ENCODE data around the gene PRKCE. TPM values are rescaled to one million over a fixed set of nuclear protein-coding genes. Genes with fewer than 3 reads are reported as not detected.

The PRKCE gene
- total RNA-seq, 1 donor from 2014 or later: 39.6 TPM

DNA sequence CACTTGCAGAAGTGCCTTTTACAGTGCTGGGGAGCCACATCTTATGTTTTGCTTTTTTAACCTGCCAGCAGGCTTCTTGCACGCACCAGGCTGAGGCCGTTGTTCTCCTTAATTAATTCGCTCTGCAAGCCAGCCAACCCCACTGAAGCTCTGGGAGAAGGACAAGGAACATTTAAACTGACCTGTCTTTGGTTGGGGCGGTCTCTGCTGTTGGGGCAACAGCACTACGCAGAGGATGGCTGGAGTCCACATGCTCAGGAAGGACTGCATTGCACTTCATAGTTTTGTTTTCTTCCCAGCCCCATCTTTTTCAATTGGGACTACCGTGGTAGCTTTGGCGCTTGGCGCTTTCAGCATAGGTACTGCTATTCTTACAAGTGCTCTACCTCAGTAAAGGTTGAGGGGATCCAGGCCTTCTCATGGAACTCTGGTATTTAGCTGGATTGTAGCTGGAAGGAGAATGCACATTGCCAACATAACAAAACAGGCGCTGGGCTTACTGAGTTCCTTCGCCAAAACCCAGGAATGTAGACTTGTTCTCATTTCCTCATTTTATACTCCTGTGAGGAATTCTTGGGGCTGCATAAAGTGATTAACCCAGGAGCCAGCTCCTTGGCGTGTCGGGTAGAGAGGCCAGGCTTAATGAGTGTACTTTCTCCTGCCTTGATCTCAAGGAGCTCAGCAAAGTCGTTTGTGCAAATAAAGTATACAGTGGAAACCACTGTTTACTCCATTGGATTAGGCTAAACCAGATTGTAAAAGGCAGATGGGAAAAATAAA, 146.2 kb downstream of the PRKCE start:
- DNase-seq (ENCODE audit: extremely low read depth, low read depth, low spot score): no peak

DNA sequence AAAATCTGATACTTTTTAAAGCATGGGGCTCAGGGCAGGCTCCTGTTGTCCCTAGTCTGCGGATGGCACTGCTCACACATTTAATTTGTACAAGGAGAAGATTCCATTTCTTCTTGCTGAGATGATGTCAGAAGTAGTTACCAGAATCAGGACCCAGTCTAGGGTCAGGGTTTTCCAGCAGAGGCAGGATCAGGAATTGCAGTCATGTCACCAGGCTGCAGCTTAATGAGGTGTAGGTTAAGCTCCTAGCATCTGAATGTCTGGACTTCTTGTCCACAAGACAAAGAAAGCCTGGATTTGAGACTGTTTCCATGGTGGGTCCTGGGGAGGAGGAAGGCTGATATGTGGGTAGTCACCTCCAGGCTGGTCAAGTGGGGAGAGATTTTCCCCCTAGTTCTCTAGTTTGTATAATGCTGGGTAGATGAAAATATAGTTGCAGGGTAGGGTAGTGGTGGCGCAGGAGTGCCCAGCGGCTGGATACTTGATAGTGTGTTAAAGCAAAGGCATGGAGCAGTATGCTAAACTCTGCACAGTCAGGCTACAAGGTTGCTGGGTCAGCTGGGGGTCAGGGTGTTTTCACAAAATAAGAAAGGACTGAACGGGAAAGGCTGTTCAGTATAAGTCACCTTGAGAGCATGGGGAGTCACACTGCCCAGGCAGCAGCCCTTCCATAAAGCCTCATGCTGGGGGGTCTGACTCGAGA, 148.4 kb downstream of the PRKCE start:
- no peak for DNase-seq (ENCODE audit: extremely low read depth, low read depth, low spot score)

GRCh38 chr2:45802499-45803138, 151.1 kb downstream of the PRKCE start:
- no peak for DNase-seq (ENCODE audit: extremely low read depth, low read depth, low spot score)

GRCh38 chr2:45804987-45805755, 153.7 kb downstream of the PRKCE start:
- DNase-seq (ENCODE audit: extremely low read depth, low read depth, low spot score): no peak

DNA sequence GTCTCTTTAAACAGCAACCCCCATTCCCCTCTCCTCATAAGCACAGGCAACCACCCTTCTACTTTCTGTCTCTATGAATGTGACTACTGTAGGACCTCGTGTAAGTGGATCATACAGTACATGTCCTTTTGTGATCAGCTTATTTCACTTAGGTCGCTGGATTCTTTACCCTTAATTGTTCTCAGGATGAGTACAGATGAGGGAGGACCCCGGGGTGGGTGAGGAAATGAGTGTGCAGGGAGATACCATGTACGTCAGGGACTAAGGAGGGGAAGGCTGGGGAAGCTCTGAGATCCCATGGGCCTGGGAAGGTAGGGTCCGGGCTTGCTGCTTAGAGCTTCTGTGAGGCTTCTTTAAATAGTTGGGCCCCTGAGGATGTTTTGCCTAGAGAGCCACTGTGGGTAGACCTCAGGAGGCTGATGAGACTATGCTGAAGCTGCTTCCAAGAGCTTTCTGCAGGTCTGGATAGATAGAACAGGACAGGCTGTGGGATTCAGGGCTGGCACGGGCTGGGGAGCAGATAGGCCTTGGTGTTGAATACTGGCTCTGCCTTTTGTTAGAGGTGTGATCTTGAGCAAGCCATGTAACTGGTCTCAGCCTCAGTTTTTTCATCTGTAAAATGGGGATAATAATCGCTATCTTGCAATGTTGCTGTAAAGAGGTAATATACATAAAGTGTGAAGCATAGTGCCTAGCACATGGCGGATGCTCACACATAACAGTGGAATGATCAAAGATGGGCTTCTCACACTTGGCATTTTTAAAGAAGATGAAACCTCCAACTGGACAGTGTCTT, 155.3 kb downstream of the PRKCE start:
- DNase-seq (ENCODE audit: extremely low read depth, low read depth, low spot score): no peak

DNA sequence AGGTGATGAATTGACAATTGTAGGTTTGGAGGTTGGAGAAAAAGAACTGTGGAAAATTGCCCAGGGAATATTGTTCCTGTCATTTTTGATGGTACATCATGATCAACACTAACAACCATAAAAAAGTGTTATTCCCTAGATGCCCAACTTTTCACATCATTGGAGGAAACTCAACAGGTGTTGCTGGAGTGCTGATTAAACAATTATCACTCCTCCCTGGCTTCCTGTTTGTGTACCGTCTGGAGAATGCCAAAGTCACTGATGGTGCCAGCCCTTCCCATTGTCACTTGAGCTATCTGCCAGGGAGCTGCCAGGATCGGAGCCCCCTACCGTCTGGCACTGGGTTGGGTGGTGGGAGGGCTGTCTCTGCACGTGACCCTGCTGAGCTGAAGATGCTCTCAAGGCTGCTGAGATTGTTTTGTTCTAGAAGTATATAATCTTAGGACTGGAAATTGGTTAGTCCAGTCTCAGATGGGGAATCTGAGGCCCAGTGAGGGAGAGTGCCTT, 156.9 kb downstream of the PRKCE start:
- no peak for DNase-seq (ENCODE audit: extremely low read depth, low read depth, low spot score)

DNA sequence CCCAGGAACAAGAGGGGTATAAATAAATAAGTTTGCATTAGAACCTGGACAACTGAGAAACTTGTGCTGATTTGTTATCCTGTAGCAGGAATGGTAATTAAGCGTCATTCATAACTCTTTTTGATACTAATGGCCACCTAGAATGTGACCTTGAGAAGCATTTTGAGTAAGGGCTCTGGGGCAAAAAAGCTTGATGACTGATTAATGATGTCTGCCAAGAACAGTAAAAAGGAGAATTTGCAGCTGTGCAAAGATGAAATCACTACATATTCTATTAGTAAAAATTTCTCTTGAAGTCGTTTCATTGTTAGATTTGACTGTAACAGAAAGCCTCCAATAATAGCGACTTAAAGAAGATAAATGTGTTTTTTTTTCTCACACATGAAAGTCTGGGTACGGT, 157.7 kb downstream of the PRKCE start:
- DNase-seq (ENCODE audit: extremely low read depth, low read depth, low spot score): no peak

DNA sequence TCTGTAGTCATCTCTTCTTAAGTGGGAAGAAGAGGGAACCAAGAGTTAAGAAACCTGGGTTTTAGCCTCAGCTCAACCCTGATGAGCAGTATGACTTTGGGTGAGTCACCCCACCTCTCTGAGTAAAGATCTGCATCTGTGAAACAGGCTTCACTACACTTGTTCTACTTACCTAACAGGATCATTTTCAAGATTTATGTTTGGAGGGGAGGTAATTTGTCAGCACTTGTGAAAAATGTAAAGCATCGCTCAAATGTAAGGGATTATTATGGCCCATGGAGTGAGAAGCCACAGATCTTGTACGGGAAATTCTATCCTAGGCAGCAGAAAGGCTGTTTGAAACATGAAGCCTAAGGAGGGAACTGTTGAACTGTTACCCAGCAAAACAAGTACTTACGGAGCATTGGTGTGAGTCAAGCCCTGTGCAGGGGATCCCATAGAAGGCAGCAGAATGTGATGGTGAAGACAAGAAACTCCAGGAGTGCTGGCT, 160.6 kb downstream of the PRKCE start:
- DNase-seq (ENCODE audit: extremely low read depth, low read depth, low spot score): no peak

DNA sequence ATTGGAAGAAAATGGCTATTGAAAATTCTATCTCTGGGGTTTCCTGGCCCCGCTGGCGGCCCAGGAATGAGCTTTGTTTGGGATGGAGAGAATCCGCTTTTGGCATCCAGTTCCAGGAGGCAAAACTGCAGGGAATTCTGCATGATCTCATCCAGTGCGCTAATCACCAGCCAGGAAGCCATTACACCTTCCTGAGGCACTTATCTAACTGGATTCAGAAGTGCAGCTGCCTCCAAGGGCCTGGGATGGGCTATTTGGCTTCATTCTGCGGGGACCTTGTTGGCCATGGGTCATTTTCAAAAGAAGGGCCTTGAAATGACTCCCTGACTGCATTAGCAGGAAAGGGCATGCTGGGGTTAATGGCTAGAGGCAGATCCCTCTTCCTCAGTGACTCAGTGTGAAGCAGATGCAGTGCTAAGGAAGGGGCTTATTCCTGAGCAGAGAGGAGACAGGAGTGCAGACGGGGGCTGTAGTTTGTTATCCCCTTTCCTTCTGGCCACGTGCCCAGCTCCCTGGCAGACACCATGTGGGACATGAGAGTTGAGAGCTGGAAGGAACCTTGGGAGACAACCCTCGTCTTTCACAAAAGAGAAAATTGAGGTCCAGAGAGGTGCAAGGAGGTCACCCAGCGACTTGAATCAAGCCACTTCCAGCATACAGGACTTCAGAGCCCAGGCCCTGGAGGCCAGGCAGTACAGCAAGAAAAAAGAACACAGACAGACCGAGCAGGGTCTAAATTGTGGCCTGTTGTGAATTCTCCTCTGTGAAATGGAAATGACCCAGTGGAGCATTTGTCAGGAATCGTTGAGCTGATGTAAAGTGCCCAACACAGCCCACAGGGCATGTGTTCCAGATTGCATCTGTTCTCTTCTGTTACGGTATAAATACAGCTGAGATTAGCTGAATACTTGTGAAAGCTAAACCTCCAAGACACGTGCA, 161.8 kb downstream of the PRKCE start:
- DNase-seq (ENCODE audit: extremely low read depth, low read depth, low spot score): peak; percentile 81

- DNase-seq (ENCODE audit: extremely low read depth, low read depth, low spot score): no peak
Measured at GRCh38 chr2:45814488-45814887, 163.0 kb downstream of the PRKCE start.

- DNase-seq (ENCODE audit: extremely low read depth, low read depth, low spot score): no peak
Measured at GRCh38 chr2:45814951-45815621, 163.6 kb downstream of the PRKCE start.

- no peak for DNase-seq (ENCODE audit: extremely low read depth, low read depth, low spot score)
Measured at GRCh38 chr2:45816272-45816671, 164.8 kb downstream of the PRKCE start.

- no peak for DNase-seq (ENCODE audit: extremely low read depth, low read depth, low spot score)
Measured at GRCh38 chr2:45818591-45818990, 167.1 kb downstream of the PRKCE start.

DNA sequence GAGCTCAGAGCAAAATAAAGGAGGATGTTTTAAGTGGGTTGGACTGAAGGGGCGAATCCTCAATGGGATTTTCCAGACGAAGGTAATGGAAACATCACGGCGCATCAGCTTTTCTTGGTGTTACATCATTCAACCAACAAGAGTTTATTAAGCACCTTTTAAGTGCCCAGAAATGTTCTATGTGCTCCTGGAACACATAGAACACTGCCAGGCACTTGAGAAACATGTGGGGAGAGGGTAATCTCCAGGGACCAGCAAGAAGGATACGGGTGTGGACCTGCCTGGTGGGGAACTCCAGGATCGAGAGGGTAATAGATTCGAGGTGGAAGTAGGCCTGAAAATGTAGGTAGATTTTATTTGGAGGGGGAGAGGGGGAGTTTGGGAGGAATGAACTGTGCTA, 168.6 kb downstream of the PRKCE start:
- DNase-seq (ENCODE audit: extremely low read depth, low read depth, low spot score): no peak

- no peak for DNase-seq (ENCODE audit: extremely low read depth, low read depth, low spot score)
Measured at GRCh38 chr2:45821558-45822271, 170.2 kb downstream of the PRKCE start.

DNA sequence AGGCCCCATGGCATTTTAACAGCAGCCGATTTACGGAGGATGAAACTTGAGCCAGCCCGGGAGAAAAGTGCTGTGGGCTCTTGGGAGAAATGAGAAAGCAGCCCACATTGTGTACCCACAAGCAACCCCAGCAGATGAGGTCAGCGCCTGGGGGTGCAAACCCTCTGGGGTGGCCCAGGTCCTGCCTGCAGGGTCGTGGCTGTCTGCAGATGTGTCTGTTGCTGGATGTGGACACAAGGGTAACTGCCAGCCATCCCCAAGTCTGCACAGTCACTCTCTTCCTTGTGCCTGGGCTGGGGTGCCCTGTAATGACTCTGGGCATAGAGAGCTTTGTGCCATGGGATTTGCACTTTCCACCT, 170.8 kb downstream of the PRKCE start:
- no peak for DNase-seq (ENCODE audit: extremely low read depth, low read depth, low spot score)

DNA sequence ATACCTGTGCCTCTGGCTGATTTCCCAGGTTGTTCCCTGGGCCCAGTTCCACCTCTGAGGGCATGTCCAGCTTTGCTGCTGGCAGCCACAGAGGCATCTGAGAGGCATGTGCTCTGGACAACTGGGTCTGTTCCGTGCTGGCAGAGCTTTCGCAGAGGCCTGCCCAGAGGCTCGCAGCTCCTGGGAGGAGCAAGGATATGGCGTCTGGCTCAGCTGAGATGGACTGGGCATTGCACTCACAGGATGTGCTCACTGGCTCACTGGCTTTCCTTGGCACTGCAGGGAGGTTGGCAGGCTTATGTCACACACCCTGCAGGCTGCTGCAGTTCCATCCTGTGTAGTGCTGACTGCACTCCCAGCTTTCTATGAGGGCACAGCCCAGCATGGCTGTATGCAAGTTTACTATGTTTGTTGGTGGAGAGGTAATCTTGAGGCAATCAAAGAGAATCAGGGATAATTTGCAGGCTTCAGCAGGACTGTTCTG, 172.3 kb downstream of the PRKCE start:
- DNase-seq (ENCODE audit: extremely low read depth, low read depth, low spot score): no peak
